Measurements from ENCODE around the gene CABP2.
"Not testable (repeated sequence)": the region's sequence is repeated elsewhere in the genome, so short reads cannot be mapped to it uniquely, and the experiment has no call there.

Gene CABP2

DNA sequence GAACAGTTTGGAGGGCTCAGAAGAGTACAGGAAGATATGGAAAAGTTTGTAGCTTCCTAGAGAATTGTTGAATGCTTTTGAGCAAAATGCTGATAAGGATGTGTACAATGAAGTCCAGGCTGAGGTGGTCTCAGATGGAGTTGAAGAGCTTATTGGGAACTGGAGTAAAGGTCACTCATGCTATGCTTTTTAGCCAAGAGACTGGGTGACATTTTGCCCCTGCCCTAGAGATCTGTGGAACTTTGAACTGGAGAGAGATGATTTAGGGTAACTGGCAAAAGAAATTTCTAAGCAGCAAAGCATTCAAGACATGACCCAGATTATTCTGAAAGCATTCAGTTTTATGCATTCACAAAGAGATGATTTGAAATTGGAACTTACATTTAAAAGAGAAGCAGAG lies 27.9 kb upstream of the CABP2 start:
- FAIRE-seq: no peak
- no peak for DNase-seq (ENCODE audit: insufficient read length)
- no peak for TF ChIP-seq POLR2AphosphoS5 (IDR thresholded peaks at IDR 0.05; ENCODE audit: low read depth, low read length)
- TF ChIP-seq TAF1 (IDR thresholded peaks at IDR 0.05; ENCODE audit: borderline replicate concordance, low read depth, low read length): no peak
- no peak for TF ChIP-seq POLR2A (IDR thresholded peaks at IDR 0.05; ENCODE audit: low read depth, low read length)

- no peak for DNase-seq (ENCODE audit: insufficient read length)
- FAIRE-seq: no peak
These were observed 25.4 kb upstream of the CABP2 start for GRCh38 chr11:67548555-67549110.

GRCh38 chr11:67548112-67548511 lies 24.9 kb upstream of the CABP2 start:
- FAIRE-seq; DNase-seq (ENCODE audit: insufficient read length): not testable (repeated sequence)

More at GRCh38 chr11:67548555-67549110, 25.4 kb upstream of the CABP2 start:
- no peak for TF ChIP-seq POLR2AphosphoS5 (IDR thresholded peaks at IDR 0.05; ENCODE audit: low read depth, low read length)
- TF ChIP-seq POLR2A (IDR thresholded peaks at IDR 0.05; ENCODE audit: low read depth, low read length): no peak
- no peak for TF ChIP-seq TAF1 (IDR thresholded peaks at IDR 0.05; ENCODE audit: borderline replicate concordance, low read depth, low read length)

DNA sequence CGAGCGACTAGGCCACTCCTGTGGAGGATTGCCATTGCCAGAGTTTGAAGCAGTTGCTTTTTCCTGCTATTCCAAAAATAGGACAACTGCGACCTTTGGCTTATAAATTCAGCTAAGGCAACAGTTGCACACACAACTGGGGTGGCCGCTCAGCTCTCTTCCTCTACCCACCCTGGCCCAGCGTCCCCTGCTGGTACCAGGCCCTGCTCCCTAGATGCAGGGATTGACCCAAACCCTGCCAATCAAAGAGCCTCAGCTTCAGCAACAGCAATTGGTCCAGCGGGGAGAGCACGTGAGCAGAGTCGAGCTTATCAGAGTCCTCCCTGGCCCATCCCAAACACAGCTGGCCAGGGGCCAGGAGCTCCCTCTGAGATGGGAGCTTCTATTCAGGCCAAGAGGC lies 22.0 kb upstream of the CABP2 start:
- no peak for TF ChIP-seq TAF1 (IDR thresholded peaks at IDR 0.05; ENCODE audit: borderline replicate concordance, low read depth, low read length)
- no peak for TF ChIP-seq POLR2AphosphoS5 (IDR thresholded peaks at IDR 0.05; ENCODE audit: low read depth, low read length)
- no peak for TF ChIP-seq POLR2A (IDR thresholded peaks at IDR 0.05; ENCODE audit: low read depth, low read length)
- FAIRE-seq (no peak), DNase-seq (ENCODE audit: insufficient read length) (no peak)

DNA sequence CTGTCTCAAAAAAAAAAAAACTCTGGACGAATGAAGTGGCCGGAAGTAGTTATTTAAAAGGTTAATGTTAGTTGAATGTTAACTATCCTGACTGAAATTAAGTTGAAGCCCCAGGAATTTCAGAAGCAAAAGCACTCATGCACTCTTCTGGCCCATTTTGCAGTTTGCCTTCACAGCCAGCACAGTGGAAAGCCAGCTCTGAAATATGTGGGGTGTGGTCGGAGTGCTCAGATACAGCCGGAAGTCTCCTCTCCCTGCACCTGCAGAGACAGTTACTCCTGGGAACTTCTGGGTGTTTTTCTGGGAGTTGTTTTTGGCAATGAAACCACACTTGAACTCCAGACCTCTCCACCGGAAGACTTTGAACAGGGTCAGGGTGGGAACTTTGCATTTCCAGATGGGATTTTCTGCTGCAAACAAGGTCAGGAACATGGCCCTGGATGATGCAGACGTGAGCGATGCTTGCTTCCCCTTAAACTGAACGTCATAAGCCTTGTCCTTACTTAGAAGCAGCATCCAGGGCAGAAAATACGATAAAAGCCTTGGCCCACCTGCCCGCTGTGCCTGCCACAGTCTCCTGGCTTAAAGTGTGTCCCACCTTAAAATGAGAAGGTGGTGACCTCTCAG lies 21.5 kb upstream of the CABP2 start:
- DNase-seq (ENCODE audit: insufficient read length) (no peak), FAIRE-seq (no peak)
- TF ChIP-seq POLR2A (IDR thresholded peaks at IDR 0.05; ENCODE audit: low read depth, low read length) (no peak), TAF1 (IDR thresholded peaks at IDR 0.05; ENCODE audit: borderline replicate concordance, low read depth, low read length) (no peak), POLR2AphosphoS5 (IDR thresholded peaks at IDR 0.05; ENCODE audit: low read depth, low read length) (no peak)

- TF ChIP-seq POLR2AphosphoS5 (IDR thresholded peaks at IDR 0.05; ENCODE audit: low read depth, low read length) (no peak), POLR2A (IDR thresholded peaks at IDR 0.05; ENCODE audit: low read depth, low read length) (no peak), TAF1 (IDR thresholded peaks at IDR 0.05; ENCODE audit: borderline replicate concordance, low read depth, low read length) (no peak)
- no peak for DNase-seq (ENCODE audit: insufficient read length)
- no peak for FAIRE-seq
These were observed 20.3 kb upstream of the CABP2 start for GRCh38 chr11:67543585-67543984.

DNA sequence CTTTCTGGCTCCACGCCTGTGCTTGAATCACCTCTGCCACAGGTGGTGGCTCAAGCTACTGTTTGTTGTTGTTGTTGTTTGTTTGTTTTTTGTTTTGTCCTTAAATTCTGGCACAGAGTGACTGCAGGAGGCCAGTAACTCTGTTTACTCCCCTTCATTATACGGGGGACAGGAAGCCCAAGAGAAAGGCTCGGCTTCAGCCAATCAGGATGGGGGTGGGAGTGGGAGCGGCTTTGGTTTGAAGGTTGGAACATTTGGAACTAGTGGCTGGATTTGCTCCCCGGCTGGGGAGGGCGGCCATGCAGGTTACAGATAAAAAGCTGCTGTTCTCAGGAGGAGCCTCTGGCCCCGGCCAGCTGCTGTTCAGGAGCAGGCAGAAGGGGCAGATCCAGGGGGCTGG lies 19.7 kb upstream of the CABP2 start:
- FAIRE-seq (no peak), DNase-seq (ENCODE audit: insufficient read length) (no peak)
- TF ChIP-seq POLR2A (IDR thresholded peaks at IDR 0.05; ENCODE audit: low read depth, low read length) (no peak), TAF1 (IDR thresholded peaks at IDR 0.05; ENCODE audit: borderline replicate concordance, low read depth, low read length) (no peak), POLR2AphosphoS5 (IDR thresholded peaks at IDR 0.05; ENCODE audit: low read depth, low read length) (no peak)

DNA sequence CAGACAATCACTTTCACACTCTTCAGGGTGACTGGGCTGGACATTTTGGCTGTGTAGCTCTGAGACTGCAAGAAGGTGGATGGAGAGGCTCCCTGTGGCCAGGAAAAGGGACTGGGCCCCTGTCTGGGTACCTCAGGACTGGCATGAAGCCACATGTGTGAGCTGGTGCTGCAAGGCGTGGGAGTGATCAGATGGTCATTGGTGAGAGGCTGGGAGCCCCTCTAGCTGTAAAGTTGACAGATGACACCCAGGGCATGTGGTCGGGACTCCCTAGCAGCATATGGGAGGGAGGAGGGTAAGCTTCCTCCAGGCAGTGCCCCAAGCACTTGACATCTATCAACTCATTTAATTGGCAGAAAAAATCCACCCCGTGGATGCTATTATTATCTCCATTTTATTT lies 18.9 kb upstream of the CABP2 start:
- DNase-seq (ENCODE audit: insufficient read length) (no peak), FAIRE-seq (no peak)
- TF ChIP-seq TAF1 (IDR thresholded peaks at IDR 0.05; ENCODE audit: borderline replicate concordance, low read depth, low read length) (no peak), POLR2A (IDR thresholded peaks at IDR 0.05; ENCODE audit: low read depth, low read length) (no peak), POLR2AphosphoS5 (IDR thresholded peaks at IDR 0.05; ENCODE audit: low read depth, low read length) (no peak)

GRCh38 chr11:67541198-67541597 lies 18.0 kb upstream of the CABP2 start:
- TF ChIP-seq POLR2AphosphoS5 (IDR thresholded peaks at IDR 0.05; ENCODE audit: low read depth, low read length) (no peak), TAF1 (IDR thresholded peaks at IDR 0.05; ENCODE audit: borderline replicate concordance, low read depth, low read length) (no peak), POLR2A (IDR thresholded peaks at IDR 0.05; ENCODE audit: low read depth, low read length) (no peak)
- DNase-seq (ENCODE audit: insufficient read length) (no peak), FAIRE-seq (no peak)

GRCh38 chr11:67539550-67539949 lies 16.3 kb upstream of the CABP2 start:
- DNase-seq (ENCODE audit: insufficient read length) (no peak), FAIRE-seq (no peak)
- no peak for TF ChIP-seq POLR2AphosphoS5 (IDR thresholded peaks at IDR 0.05; ENCODE audit: low read depth, low read length)
- TF ChIP-seq TAF1 (IDR thresholded peaks at IDR 0.05; ENCODE audit: borderline replicate concordance, low read depth, low read length): no peak
- no peak for TF ChIP-seq POLR2A (IDR thresholded peaks at IDR 0.05; ENCODE audit: low read depth, low read length)

DNA sequence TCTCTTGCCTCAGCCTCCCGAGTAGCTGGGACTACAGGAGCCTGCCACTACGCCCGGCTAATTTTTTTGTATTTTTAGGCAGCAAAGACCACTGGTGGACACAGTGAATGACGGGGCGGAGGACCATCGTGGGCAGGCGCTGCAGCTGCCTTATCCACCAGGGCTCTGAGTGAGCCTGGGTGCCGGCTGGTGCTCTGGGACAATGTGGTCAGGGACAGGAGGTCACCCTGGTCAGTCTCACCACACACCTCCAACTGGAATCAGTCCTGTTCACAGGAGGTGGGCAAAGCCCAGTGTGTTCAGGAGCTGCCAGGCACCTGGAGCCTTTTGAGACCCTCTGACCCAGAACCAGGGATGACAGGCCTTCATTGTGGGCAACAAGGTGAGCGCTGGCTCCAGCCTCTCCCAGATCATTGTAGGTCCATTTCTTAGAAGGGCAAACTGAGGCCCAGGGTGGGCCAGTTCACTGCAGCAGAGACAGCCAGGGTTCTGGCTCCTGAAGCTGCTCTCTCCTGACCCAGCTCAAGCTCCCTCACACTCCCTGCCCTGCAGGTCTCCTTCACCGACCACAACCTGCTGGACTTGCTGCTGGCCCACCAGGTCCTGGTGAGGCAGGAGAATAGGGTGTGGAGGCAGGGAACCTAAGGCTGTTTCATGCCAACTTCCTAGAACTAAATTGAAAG lies 15.7 kb upstream of the CABP2 start:
- TF ChIP-seq TAF1 (IDR thresholded peaks at IDR 0.05; ENCODE audit: borderline replicate concordance, low read depth, low read length): no peak
- TF ChIP-seq POLR2AphosphoS5 (IDR thresholded peaks at IDR 0.05; ENCODE audit: low read depth, low read length): no peak
- TF ChIP-seq POLR2A (IDR thresholded peaks at IDR 0.05; ENCODE audit: low read depth, low read length): no peak
- DNase-seq (ENCODE audit: insufficient read length) (no peak), FAIRE-seq (no peak)

GRCh38 chr11:67538306-67538705 lies 15.1 kb upstream of the CABP2 start:
- no peak for FAIRE-seq
- no peak for TF ChIP-seq POLR2AphosphoS5 (IDR thresholded peaks at IDR 0.05; ENCODE audit: low read depth, low read length)
- TF ChIP-seq TAF1 (IDR thresholded peaks at IDR 0.05; ENCODE audit: borderline replicate concordance, low read depth, low read length): no peak
- no peak for TF ChIP-seq POLR2A (IDR thresholded peaks at IDR 0.05; ENCODE audit: low read depth, low read length)
- no peak for DNase-seq (ENCODE audit: insufficient read length)
